Daoy (cell line): ENCODE measurements around the gene SPO11. TPM values are rescaled to one million over a fixed set of nuclear protein-coding genes. Genes with fewer than 3 reads are reported as not detected.

Experiments
- DNase-seq: peaks from one replicate; pipeline ENCODE4 v3.0.0-alpha.2; 2015; ENCODE audit warnings: low read depth
- total RNA-seq: library from RNA; depleted of rRNA; stranded (reverse); fragments of >200 nt; shearing (Covaris generic); gene quantifications from 2 replicates; pipeline ENCODE4 v1.2.3, GENCODE V29; 2014; rRNA removed

Gene SPO11
- not detected in 2 replicates for total RNA-seq

GRCh38 chr20:57329608-57330221 is at the start of gene SPO11:
Gene SPO11, plus strand, starts transcription at chr20:57329803. Its CDS starts 65 bp downstream, at chr20:57329868.
- DNase-seq, result no peak

- DNase-seq, result no peak
These were observed 49.4 kb upstream of the SPO11 start for GRCh38 chr20:57280221-57280620.

GRCh38 chr20:57281900-57282299 is 47.7 kb upstream of the SPO11 start:
- DNase-seq, result no peak

GRCh38 chr20:57282670-57283361 is 46.8 kb upstream of the SPO11 start:
- no peak for DNase-seq

- no peak for DNase-seq
These were observed 45.7 kb upstream of the SPO11 start for GRCh38 chr20:57283860-57284259.

- no peak for DNase-seq
These were observed 42.4 kb upstream of the SPO11 start for GRCh38 chr20:57287007-57287880.

- DNase-seq, result no peak
These were observed 41.7 kb upstream of the SPO11 start for GRCh38 chr20:57287901-57288300.

- peak; percentile 28 for DNase-seq
These were observed 40.8 kb upstream of the SPO11 start for GRCh38 chr20:57288651-57289277.

- DNase-seq, result no peak
These were observed 40.0 kb upstream of the SPO11 start for GRCh38 chr20:57289391-57290177.

GRCh38 chr20:57290178-57290484 is 39.5 kb upstream of the SPO11 start:
- DNase-seq, result no peak

- DNase-seq, result no peak
These were observed 38.6 kb upstream of the SPO11 start for GRCh38 chr20:57291003-57291402.

GRCh38 chr20:57291694-57292093 is 37.9 kb upstream of the SPO11 start:
- no peak for DNase-seq

- no peak for DNase-seq
These were observed 37.0 kb upstream of the SPO11 start for GRCh38 chr20:57292611-57293010.

- no peak for DNase-seq
These were observed 35.6 kb upstream of the SPO11 start for GRCh38 chr20:57293995-57294394.

- no peak for DNase-seq
These were observed 35.1 kb upstream of the SPO11 start for GRCh38 chr20:57294550-57294949.

GRCh38 chr20:57298457-57298856 is 31.1 kb upstream of the SPO11 start:
- DNase-seq, result no peak

- DNase-seq, result no peak
These were observed 28.6 kb upstream of the SPO11 start for GRCh38 chr20:57301026-57301425.

- DNase-seq, result no peak
These were observed 22.9 kb upstream of the SPO11 start for GRCh38 chr20:57306747-57307146.

GRCh38 chr20:57308451-57309271 is 20.9 kb upstream of the SPO11 start:
- no peak for DNase-seq

- DNase-seq, result no peak
These were observed 20.0 kb upstream of the SPO11 start for GRCh38 chr20:57309544-57310115.
